DLD1 (cell line): ENCODE results near the gene SH3RF1.
"Not testable (repeated sequence)": the region's sequence is repeated elsewhere in the genome, so short reads cannot be mapped to it uniquely, and the experiment has no call there.

Experiments
- in situ Hi-C: cut with HindIII; loops from 2 replicates; pipeline ENCODE4 v1.10.0; 2017; ENCODE audit warnings: low sequenced_read_pairs

SH3RF1 gene

DNA sequence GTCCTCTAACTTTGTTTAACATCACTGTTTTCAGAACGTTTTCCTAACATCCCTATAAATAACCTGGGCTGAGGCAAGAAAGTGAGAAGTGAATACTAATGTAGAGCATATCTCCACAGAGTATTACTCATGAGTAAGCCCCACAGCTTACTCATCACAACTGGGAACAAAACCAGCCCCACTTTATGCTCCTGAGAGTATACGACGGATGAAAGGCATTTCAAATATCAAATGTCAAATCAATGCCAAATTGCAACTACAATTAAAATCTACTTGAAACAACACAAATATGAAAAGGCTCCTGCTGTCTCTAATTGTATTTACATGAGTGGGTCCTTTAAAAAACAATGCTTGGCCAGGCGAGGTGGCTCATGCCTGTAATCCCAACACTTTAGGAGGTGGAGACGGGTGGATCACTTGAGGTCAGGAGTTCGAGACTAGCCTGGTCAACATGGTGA lies 41.2 kb downstream of the SH3RF1 start:
- in situ Hi-C loops = no loop called here

DNA sequence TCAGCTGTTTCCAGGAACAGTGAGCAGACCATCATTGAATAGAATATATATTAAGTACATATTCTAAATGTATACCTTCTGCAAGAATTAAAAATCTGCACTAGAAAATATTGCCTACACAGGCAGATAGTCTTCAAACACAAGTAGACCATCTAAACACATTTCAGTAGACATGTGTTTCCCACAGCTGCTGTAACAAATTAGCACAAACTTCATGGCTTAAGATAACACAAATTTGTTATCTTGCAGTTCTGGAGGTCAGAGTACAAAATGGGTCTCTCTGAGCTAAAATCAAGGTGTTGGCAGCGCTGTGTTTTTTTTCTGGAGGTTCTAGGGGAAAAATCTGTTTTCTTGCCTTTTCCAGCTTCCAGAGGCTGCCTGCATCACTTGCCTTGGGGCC lies 42.7 kb downstream of the SH3RF1 start:
- in situ Hi-C loops = no loop called here

DNA sequence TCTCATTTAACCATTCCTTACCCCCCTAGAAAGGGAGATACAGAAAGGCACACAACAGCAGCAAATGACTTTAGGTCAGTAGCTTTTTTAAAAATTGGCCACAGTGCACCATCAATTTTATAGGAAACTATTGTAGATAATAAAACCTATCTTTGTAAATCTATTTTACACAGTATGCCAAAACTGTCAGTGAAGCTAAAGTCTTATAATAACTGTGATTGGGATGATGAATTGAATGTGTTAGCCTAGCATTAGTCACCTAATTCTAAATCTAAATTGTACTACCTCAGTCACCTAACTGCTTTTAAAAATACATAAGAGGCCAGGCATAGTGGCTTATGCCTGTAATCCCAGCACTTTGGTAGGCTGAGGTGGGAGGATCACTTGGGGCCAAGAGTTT lies 44.2 kb downstream of the SH3RF1 start:
- in situ Hi-C loops = no loop called here

DNA sequence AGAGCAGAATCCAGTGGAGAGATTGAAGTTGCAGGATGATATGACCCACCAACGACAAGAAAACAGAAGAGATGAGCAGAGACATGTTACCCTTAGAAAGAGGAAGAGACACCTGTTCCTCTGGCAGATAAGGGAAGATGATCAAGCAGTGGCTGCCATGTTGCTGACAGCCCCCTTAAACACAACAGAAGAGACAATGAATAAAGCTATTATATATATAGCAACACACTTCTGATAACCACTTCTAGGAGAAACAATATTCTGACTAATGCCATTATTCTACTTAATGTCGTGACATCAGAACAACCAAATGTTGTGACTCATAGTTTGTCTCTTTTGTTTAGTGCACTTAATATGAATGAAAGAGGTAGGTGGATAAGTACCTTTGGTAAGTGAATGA lies 44.9 kb downstream of the SH3RF1 start:
- in situ Hi-C loops = no loop called here

DNA sequence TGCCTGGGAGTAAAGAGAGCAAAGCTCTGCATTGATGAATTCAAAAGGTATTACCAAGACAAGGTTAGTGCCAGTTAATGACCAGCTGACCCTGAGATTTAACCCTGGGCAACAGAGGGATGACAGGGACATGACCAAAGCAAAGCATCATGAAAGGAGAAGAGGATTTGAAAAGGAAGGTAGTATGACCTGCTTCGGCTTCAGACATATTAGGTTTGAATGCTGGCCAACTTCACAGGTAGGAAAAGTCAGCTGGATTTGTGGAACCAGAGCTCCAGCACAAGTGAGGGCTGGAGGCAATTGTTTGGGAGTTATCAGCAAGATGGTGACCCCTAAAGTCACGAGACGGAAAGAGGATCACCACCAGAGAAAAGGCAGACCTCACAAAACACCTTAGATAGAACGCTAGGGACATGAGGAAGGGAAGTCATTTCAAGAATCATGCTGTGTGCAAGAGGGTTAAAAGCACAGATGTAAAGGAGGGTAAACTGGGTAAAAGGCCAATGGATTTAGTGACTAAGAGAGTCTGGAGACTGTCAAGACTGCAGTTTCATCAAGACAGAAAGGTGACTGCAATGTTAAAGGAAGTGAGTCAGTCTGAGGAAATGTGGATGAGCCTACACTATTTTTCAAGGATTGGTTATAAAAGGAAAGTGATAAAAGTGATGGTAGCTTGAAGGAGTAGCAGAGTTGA lies 45.6 kb downstream of the SH3RF1 start:
- in situ Hi-C loops = no loop called here

DNA sequence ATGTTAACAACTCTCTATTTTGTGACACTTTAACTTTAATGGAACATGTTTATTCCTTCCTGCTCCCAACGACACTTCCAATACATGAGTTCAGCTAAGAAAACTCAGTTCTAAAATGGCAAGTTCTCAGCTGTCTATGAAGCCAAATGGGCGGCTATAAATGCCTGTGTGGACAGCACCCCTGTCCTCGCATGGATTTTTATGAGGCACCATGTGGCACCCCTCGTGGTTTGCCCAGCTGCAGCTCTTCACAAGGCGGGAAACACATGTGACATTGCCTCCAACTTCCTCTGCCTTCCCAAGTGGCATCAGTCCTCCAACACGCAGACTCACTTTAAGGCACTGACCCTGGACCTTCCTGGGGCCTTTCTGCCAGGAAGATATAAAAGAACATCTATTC lies 48.0 kb downstream of the SH3RF1 start:
- in situ Hi-C loops = no loop called here

DNA sequence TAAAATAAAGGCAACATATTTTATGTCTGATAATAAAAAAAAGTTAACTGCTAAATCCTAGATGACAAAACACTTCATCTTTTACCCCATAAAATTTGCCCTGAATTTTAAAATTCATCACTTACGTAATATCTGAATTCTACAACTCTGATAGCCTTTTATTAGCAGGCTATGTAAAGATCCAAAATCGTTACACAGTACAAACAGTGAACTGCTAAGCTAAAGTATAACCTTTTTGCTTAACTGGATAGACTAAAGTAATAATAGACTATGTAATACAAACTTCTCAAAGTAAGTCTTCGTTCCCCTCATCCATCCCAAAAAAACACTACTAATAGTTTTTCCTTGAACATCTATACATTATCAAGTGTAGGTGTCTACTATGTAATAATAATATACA lies 49.1 kb downstream of the SH3RF1 start:
- in situ Hi-C loops = no loop called here

DNA sequence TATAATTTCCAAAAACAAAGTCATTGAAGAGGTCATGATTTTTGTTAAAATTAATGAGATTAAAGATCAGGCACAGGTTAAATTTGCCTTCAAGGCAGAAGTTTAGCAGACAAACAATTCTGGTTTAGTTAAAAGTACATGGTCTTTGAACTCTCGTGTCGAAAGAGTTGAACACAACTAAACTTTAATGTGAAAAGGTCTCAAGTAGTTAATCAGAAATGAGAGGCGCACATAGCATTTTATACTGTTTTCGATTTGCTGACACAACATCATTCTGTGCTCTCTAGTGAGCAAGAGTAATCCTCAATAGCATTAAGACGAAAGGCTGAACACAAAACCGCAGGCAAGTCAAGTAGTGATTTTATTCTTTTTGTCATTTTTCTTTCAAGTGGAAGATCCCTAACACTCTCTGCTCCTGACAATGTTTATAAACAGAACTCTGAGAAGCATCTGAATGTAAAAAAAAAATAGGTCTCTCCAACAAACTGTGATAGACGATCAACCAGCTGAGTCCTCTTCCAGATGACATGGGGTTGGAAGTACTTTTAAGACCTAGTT lies 49.8 kb downstream of the SH3RF1 start:
- in situ Hi-C loops = no loop called here

DNA sequence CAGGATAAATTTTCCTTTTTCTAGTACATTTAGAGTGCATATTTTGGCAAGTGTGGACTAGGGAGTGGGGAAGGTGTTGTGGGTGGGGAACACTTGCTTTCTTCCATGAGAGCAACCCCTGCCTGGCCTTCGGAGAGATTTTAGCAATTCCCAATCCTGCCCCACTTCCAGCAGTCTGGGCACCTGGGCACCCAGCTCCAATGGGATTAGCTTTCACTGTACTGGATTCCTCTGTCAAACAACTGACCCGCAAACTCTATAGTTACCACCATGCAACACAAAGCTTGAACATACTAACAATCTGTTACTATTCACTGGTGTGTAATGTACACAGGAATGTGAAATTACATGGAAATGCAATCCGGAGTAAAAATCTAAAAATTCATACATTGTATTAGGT lies 50.3 kb downstream of the SH3RF1 start:
- in situ Hi-C loops = no loop called here

DNA sequence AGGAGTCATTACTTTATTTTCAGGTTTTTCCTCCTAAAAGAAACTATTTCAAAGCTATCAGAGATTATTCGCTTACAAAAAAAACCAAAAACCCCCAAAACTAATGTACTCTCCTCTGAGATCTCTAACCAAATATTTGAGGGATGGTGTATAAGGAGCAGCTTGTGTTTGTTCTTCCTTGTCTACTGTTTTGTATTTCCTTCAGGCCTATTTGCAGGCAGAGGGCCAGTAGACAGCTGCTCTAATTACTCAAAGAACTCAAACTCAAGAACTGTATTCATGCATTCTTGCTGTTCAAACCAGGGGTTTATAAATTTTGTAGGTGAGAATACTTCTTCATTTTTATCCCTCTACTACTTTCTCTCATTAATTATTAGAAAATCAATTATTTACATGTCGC lies 51.3 kb downstream of the SH3RF1 start:
- in situ Hi-C loops = no loop called here

DNA sequence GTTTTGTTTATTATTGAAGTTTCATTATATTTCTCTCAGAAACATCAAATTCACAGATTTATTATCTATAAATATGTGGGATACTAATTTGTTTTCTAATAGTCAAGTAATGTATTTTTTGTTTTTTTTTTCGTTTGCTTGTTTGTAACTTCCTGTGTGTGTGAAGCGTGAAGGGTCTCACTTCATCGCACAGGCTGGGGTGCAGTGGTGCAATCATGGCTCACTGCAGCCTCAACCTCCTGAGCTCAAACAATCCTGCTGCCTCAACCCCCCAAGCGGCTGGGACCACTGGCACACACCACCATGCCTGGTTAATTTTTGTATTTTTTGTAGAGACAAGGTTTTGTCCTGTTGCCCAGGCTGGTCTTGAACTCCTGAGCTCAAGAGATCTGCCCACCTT lies 55.1 kb downstream of the SH3RF1 start:
- in situ Hi-C loops = no loop called here

DNA sequence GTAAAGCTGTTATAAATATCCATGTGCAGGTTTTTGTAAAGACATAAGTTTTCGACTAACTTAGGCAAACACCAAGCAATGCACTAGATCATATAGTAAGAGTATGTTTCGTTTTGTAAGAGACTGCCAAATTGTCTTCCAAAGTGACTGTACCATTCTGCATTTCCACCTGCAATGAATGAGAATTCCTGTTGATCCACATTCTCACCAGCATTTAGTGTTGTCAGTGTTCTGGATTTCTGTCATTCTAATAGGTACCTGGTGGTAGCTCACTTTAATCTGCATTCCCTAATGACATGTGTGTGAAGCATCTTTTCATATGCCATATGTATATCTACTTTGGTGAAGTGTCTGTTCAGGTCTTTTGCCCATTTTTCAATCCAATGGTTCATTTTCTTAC lies 57.8 kb downstream of the SH3RF1 start:
- in situ Hi-C loops = no loop called here

DNA sequence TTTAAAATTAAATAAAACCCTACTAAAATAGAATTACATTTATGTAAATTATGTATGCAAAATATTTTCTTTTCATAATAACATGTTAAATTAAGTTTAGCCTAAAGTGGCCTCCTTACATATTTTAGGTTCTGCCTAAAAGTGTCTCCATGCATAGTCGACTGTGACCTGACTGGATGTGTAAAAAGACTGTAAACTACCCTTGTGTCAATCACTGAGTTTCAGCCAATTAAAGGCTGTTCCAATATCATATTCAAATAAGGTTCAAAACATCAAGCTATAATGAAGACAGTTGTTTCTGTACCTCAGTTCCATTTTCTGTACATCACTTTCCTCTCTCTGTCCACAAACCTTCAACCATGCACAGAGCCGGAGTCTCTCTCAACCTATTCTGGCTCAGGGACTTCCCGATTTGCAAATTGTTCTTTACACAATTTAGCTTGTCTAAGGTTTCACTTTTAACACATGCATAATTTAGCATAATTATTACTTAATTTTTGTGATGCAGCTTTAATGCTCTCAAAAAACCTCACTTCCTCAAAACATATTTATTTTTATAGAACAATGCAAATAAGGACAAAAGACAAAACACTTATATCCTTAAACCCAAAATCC lies 60.1 kb downstream of the SH3RF1 start:
- in situ Hi-C loops = no loop called here

DNA sequence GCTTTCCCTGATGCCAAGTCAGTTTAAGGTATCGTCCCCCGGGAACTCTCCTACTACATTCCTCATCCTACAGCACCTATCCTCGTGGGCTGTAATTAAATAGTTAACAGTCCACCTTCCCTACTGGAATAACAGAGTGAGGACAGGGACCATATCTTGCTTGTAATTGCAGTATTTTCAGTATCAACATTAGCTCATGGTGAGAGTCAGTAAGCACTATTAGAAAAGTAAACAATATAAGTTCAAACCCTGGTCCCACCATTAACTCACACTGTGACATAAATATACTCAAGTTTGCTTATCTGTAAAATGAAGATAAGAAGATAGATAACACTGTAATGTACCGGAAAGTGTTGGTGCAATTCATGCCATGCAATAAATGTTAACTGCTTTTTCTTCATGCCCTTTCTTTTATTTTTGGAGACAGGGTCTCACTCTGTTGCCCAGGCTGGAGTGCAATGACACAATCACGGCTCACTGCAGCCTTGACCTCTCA lies 61.3 kb downstream of the SH3RF1 start:
- in situ Hi-C loops = no loop called here

DNA sequence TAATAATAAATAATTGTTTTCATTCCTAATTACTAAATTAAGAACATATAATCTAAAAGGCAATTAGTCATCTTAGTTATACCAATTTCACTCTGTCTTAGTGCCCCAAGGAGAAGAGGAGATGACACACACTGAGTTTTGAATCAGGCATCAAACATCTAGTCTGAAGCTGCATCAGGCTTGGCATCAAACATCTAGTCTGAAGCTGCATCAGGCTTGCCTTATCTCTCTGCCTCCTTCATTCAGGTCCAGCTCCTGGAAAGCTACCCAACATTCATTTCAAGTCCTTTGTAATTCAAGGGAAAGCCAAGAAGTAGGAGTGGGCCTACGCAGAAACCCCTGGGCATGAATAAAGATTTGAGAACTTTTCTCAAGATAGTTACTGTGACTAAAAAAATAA lies 62.2 kb downstream of the SH3RF1 start:
- in situ Hi-C loops = no loop called here

DNA sequence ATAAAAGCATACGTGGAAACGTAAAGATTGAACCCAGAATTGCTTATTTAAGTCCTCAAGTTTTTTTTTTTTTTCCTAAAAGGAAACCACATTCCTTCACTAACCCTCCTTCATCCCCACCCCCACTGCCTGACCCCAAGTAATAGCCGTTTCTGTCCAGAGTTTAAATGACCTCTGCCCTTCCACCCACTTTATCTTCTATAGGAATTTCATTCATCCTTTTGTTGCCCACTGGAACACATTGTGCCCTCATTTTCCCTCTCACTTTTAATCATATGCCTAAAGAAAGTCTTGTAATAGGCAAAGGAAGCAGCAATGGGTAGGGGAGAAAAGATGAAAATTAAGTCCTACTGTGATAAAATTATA lies 62.7 kb downstream of the SH3RF1 start:
- in situ Hi-C loops = no loop called here

DNA sequence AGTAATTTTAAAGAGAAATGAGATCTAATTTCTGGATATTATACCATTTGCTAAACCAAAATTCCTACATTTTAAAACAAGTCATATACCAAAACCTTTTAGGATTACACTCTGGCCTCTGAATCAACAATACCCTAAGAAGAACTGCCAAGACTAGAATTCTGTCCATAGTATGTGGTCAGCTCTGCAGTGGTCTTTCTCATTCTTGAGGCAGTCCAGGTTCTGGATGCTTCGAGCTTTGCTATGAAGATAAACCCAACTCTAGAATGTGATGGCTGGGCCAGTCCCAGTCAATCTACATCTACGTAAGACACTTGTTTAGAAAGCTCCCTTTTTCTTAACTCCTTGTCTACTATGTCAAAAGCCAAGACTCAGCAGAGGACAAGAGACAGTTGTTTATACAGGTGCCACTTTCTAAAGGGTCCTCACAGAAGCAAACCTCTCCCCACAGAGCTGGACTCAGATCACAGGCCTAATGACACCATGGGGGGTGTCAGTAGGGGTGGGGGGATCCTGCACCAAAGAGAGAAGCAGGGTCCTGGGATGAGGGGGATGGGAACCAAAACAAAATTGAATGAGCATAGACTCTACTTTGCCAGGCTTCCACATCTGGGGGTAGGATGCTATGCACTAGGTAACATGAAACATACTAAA lies 63.2 kb downstream of the SH3RF1 start:
- in situ Hi-C loops = no loop called here

DNA sequence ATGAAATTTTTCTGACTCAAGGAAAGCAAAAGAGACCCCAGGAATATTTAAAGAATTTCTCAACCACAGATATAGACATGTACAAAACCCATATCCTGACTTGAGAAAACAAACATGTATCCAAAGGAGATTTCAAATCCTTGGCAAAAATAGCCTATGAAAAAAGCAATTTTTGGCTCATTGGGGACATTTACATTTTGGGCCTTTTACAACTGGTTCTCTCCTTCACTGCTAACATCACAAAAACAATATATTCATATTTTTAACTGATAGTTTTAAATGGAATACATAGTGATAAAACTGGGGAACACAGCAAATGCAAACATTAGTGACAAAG lies 65.0 kb downstream of the SH3RF1 start:
- in situ Hi-C loops = no loop called here

DNA sequence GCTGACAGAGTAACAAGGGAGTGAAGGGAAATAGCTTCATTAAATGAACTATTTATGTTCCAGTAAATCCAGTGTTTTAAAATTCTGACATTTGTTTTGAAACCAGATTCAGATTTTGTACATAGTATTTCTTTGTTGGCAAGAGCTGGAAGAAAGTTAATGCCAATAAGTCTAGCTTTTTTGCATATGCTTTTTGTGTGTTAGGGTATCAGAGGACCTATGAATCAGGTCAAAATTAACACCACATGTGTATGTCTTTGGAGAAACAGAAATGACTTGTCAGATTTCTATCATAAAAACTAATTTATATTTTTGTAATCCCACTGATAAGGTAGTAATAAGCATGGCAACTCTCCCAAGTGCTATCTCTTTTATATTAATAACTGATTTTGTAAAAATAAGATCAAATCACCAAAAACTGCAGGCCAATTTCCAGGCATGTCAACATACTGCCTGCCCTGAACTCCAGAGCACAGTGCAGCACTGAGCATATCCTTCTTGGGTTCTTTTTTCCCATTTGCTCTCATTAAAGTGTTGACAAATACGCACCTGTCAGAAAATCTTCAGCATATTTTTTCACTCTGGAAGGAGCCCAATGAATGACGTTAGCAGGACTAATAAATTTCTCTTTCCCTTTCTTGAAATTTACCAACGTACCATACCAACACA lies 65.5 kb downstream of the SH3RF1 start:
- in situ Hi-C loops = no loop called here

DNA sequence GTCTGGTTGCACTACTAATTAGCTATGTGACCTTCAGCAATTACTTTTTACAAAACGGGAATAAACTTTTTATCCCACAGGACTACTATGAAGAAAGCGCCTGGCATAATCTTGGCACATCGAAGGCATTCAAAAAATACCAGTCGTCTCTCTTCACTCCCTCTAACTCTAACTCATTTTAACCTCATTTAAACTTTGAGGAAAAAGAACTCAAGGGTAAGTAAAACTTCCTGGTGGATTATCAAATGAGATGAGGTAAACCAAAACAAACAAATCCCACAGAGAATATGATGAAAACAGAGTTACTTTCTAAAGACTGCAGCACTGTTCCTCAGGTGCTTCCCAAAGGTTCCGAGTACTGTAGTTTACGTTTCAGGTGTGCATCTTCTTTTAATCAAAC lies 66.9 kb downstream of the SH3RF1 start:
- in situ Hi-C loops = no loop called here

DNA sequence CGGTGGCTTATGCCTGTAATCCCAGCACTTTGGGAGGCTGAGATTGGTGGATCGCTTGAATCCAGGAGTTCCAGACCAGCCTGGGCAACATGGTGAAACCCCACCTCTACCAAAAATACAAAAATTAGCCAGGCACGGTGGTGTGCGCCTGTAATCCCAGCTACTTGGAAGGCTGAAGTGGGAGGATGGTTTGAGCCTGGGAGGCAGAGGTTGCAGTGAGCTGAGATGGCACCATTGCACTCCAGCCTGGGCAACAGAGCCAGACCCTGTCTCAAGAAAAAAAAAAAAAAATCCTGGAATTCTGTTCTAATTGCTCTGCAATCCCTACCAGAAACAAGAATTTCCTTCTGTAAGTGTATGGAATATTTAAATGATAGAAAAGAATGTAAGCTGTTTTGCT lies 67.5 kb downstream of the SH3RF1 start:
- in situ Hi-C loops = not testable (repeated sequence)

DNA sequence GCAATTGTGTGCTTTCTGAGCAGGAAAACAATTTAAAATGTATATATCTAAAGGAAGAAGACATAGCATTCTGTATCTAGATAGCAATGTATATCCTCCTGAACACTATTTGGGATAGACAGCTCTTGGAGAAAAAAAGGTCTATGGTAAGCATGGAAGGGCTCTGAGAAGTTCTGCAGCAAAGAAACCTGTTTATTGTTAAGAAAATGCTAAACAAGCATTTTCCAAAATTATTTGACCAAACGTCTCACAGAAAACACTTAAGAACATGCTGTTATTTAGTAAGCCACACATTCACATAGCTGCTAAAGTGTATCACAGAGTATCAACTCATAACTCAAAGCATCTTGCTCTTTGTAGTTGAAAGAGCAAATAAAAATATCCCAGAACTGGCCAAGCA lies 67.9 kb downstream of the SH3RF1 start:
- in situ Hi-C loops = no loop called here
